Measurements from ENCODE around the gene DNM3. TPM values are rescaled to one million over a fixed set of nuclear protein-coding genes. Genes with fewer than 3 reads are reported as not detected.

DNM3 gene
- total and polyA plus RNA-seq, 2 of the 8 experiments (the other 6 are each of a cell fraction or from before 2014, with no cell fraction given): 2.0 to 8.5 TPM

- Histone ChIP-seq H4K8ac (ENCODE audit: extremely low read depth, insufficient read depth, low read length) (no peak overlapping the region), H2BK12ac (ENCODE audit: low read depth, low read length) (no peak overlapping the region), H3K56ac (replicated peaks; ENCODE audit: insufficient read length, low read depth, low read length) (no peak overlapping the region), H3K9ac (replicated peaks in 1 of 4; ENCODE audit: extremely low read depth in 1 of 4, low read depth in 3 of 4, low read length in 3 of 4) (no peak overlapping the region), H2BK20ac (ENCODE audit: low read length) (no peak overlapping the region), H3K14ac (ENCODE audit: insufficient read length) (no peak overlapping the region), H3K23me2 (ENCODE audit: low read depth, low read length) (no peaks in the 10 kb centered on the region), H3K4ac (replicated peaks; ENCODE audit: insufficient read length, low read depth, low read length) (no peak overlapping the region), H3K4me2 (ENCODE audit: insufficient read depth in 1 of 2, low read depth in 2 of 2, low read length in 2 of 2) (no peak overlapping the region), H3K36me3 (ENCODE audit: control insufficient read depth in 2 of 4, insufficient read depth in 4 of 4, low read length in 3 of 4) (no peaks in the 10 kb centered on the region), H3K79me2 (ENCODE audit: control insufficient read depth in 1 of 2, insufficient read depth in 2 of 2, low read length in 2 of 2) (no peaks in the 10 kb centered on the region), H4K20me1 (replicated peaks in 1 of 2; ENCODE audit: control insufficient read depth in 1 of 2, insufficient read depth in 2 of 2, low read length in 2 of 2) (no peaks in the 10 kb centered on the region), H2BK120ac (replicated peaks; ENCODE audit: low read depth, low read length) (no peak overlapping the region), H4K5ac (ENCODE audit: insufficient read length, low read depth, low read length) (no peak overlapping the region), H2AFZ (ENCODE audit: low read length) (no peak overlapping the region), H3K18ac (ENCODE audit: extremely low read depth, low read length) (no peak overlapping the region), H3K27me3 (replicated peaks in 1 of 4; ENCODE audit: control insufficient read depth in 3 of 4, extremely low read depth in 1 of 4, insufficient read depth in 3 of 4, low read length in 3 of 4) (no peaks in the 10 kb centered on the region), H3K9me3 (ENCODE audit: insufficient read depth in 2 of 2, low read depth in 1 of 2, low read length in 1 of 2) (no peaks in the 10 kb centered on the region), H3K27ac (ENCODE audit: low read depth, low read length) (no peak overlapping the region), H3K4me3 (ENCODE audit: extremely low read depth in 1 of 4, insufficient read depth in 2 of 4, low read depth in 3 of 4, low read length in 4 of 4) (no peak overlapping the region), H2BK5ac (ENCODE audit: low read depth, low read length) (no peak overlapping the region), H3K79me1 (ENCODE audit: low read depth, low read length) (no peaks in the 10 kb centered on the region), H4K91ac (replicated peaks; ENCODE audit: insufficient read length, low read length) (no peak overlapping the region), H3K4me1 (replicated peaks in 1 of 4; ENCODE audit: control insufficient read depth in 3 of 4, insufficient read depth in 4 of 4, low read length in 3 of 4) (no peaks in the 10 kb centered on the region), H2AK5ac (ENCODE audit: low read depth, low read length) (no peak overlapping the region), H2BK15ac (ENCODE audit: low read length) (no peak overlapping the region), H3K23ac (ENCODE audit: insufficient read length) (no peak overlapping the region)
- DNase-seq (ENCODE audit: low read depth in 1 of 2, low spot score in 2 of 2) (no peak), FAIRE-seq (no peak)
- CTCF ChIA-PET (ENCODE audit: partially characterized antibody): interaction anchor here (1.4 to 1.9 kb wide), 2 partner anchors 13 to 17 kb away, joined by 4 to 5 read pairs; no protein-coding TSS in a partner anchor
- WGBS, 2 experiments (ENCODE audit: extremely low coverage in 1 of 2, insufficient coverage in 1 of 2, insufficient read length in 1 of 2, insufficient replicate concordance in 2 of 2, low coverage in 1 of 2, low lambda C conversion rate in 2 of 2, missing lambda C conversion rate in 1 of 2): 91% methylated on average over 1 of the region's 1 CpG; no CpG with 5 or more reads in 1 of the 2 experiments
- TF ChIP-seq SRF (IDR thresholded peaks at IDR 0.05; ENCODE audit: low read depth, low read length) (no peak), USF2 (IDR thresholded peaks at IDR 0.05; ENCODE audit: low read length) (no peak), POLR2AphosphoS5 (IDR thresholded peaks at IDR 0.05; ENCODE audit: low read depth, low read length) (no peak), CTBP2 (IDR thresholded peaks at IDR 0.05; ENCODE audit: borderline replicate concordance, insufficient read depth, insufficient read length, low read length) (no peak), SAP30 (IDR thresholded peaks at IDR 0.05; ENCODE audit: insufficient read depth, insufficient replicate concordance, low read length) (no peak), POU5F1 (IDR thresholded peaks at IDR 0.05; ENCODE audit: low read depth, low read length) (no peak), BCL11A (IDR thresholded peaks at IDR 0.05; ENCODE audit: low read depth in 2 of 2, low read length in 2 of 2) (no peak), MAFK (IDR thresholded peaks at IDR 0.05; ENCODE audit: low read depth, low read length) (no peak), BRCA1 (IDR thresholded peaks at IDR 0.05; ENCODE audit: low read depth, low read length) (no peak), SP4 (IDR thresholded peaks at IDR 0.05; ENCODE audit: low read length) (no peak), KDM5A (IDR thresholded peaks at IDR 0.05; ENCODE audit: low read length) (no peak)
- POLR2A ChIA-PET (ENCODE audit: partially characterized antibody): no interaction called here
Observed at GRCh38 chr1:172373864-172374263, 532.6 kb downstream of the DNM3 start.

Data from H1 (cell line).